Neural progenitor cell (in vitro differentiated cells): Measurements from ENCODE around the gene C6orf141. TPM values are rescaled to one million over a fixed set of nuclear protein-coding genes. Genes with fewer than 3 reads are reported as not detected.
A peak's percentile ranks its signal among the peaks of the same experiment; 100 is the strongest.

Source experiments
- DNase-seq: peaks from one replicate; pipeline ENCODE4 v3.0.0-alpha.2; 2016; ENCODE audit warnings: low spot score
- H2AFZ ChIP-seq: fragments of 200-600 bp; sonication (generic); replicated peaks from 2 replicates; pipeline ENCODE4 v1.6.1; 2016; ENCODE audit warnings: antibody characterized with exemption
- H3F3A ChIP-seq: fragments of 200-600 bp; sonication (generic); 2 replicates; pipeline ENCODE4 v1.6.1; 2016; ENCODE audit warnings: antibody characterized with exemption, low read depth
- H3K27ac ChIP-seq: fragments of 200-600 bp; sonication (generic); 2 replicates; pipeline ENCODE4 v1.5.1; 2016; ENCODE audit warnings: mild to moderate bottlenecking
- H3K27me3 ChIP-seq: fragments of 200-600 bp; sonication (generic); 2 replicates; pipeline ENCODE4 v1.6.1; 2016; ENCODE audit warnings: mild to moderate bottlenecking, moderate library complexity
- H3K36me3 ChIP-seq: fragments of 200-600 bp; sonication (generic); 2 replicates; pipeline ENCODE4 v1.5.1; 2016
- H3K4me1 ChIP-seq: fragments of 200-600 bp; sonication (generic); 2 replicates; pipeline ENCODE4 v1.6.1; 2016; ENCODE audit warnings: mixed run types
- H3K4me2 ChIP-seq: fragments of 200-600 bp; sonication (generic); 2 replicates; pipeline ENCODE4 v1.6.1; 2016
- H3K4me3 ChIP-seq: fragments of 200-600 bp; sonication (generic); 2 replicates; pipeline ENCODE4 v1.5.1; 2016
- H3K79me2 ChIP-seq: fragments of 200-600 bp; sonication (generic); 2 replicates; pipeline ENCODE4 v1.6.1; 2016; ENCODE audit warnings: low read depth
- H3K9ac ChIP-seq: fragments of 200-600 bp; sonication (generic); 2 replicates; pipeline ENCODE4 v1.6.1; 2016
- H3K9me3 ChIP-seq: fragments of 200-600 bp; sonication (generic); 2 replicates; pipeline ENCODE4 v1.5.1; 2016; ENCODE audit warnings: low read depth
- H4K20me1 ChIP-seq: fragments of 200-600 bp; sonication (generic); 2 replicates; pipeline ENCODE4 v1.6.1; 2016; ENCODE audit warnings: low read depth
- H3K27ac Mint-ChIP-seq: 3 replicates; pipeline ENCODE4 v1.8.0; 2021; ENCODE audit warnings: mixed read lengths
- H3K27me3 Mint-ChIP-seq: 2 replicates; pipeline ENCODE4 v1.8.0; 2022; ENCODE audit warnings: low read depth, mild to moderate bottlenecking, inconsistent platforms, moderate library complexity, mixed read lengths; ENCODE audit not compliant: insufficient read depth
- H3K36me3 Mint-ChIP-seq: 3 replicates; pipeline ENCODE4 v1.8.0; 2021; ENCODE audit warnings: mixed read lengths
- H3K4me1 Mint-ChIP-seq: 3 replicates; pipeline ENCODE4 v1.8.0; 2021; ENCODE audit warnings: mixed read lengths
- H3K4me3 Mint-ChIP-seq: 3 replicates; pipeline ENCODE4 v1.8.0; 2021; ENCODE audit warnings: mild to moderate bottlenecking, moderate library complexity, mixed read lengths
- H3K9me3 Mint-ChIP-seq: 3 replicates; pipeline ENCODE4 v1.8.0; 2020; ENCODE audit warnings: mixed read lengths
- EZH2 ChIP-seq: fragments of 200-600 bp; sonication (generic); IDR thresholded peaks from 2 replicates; pipeline ENCODE4 v1.6.1; 2017; ENCODE audit warnings: antibody characterized with exemption, mild to moderate bottlenecking, moderate library complexity
- EZH2phosphoT487 ChIP-seq: fragments of 200-600 bp; sonication (generic); IDR thresholded peaks from 2 replicates; pipeline ENCODE4 v1.6.1; 2017; ENCODE audit warnings: antibody characterized with exemption
- total RNA-seq: library from RNA; depleted of rRNA; stranded (reverse); fragments of >200 nt; gene quantifications from 2 replicates; pipeline ENCODE4 v1.2.3, GENCODE V29; 2015; ENCODE audit warnings: low replicate concordance
- TF ChIP-seq, protein P1 (sequence below): fragments of 200-600 bp; sonication (generic); IDR thresholded peaks from 2 replicates; pipeline ENCODE4 v1.5.1; 2017; ENCODE audit warnings: antibody characterized with exemption, mild to moderate bottlenecking

Gene C6orf141
- total RNA-seq, 1 donor from 2014 or later, result 87.2 TPM

DNA sequence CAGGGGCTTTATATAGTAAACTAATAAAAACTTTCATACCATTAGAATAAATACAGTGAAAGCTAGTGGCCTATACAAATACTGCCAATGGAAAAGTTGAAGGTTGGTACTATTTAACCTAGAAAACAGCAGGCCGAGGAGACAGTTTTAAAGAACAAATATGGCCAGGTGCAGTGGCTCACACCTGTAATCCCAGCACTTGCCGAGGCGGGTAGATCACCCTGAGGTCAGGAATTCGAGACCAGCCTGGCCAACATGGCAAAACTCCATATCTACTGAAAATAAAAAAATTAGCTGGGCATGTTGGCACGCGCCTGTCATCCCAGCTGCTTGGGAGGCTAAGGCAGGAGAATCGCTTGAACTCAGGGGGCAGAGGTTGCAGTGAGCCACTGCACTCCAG is 25.9 kb upstream of the C6orf141 start:
- TF ChIP-seq EZH2phosphoT487 (no peak), EZH2 (no peak)
- TF ChIP-seq, protein P1, sequence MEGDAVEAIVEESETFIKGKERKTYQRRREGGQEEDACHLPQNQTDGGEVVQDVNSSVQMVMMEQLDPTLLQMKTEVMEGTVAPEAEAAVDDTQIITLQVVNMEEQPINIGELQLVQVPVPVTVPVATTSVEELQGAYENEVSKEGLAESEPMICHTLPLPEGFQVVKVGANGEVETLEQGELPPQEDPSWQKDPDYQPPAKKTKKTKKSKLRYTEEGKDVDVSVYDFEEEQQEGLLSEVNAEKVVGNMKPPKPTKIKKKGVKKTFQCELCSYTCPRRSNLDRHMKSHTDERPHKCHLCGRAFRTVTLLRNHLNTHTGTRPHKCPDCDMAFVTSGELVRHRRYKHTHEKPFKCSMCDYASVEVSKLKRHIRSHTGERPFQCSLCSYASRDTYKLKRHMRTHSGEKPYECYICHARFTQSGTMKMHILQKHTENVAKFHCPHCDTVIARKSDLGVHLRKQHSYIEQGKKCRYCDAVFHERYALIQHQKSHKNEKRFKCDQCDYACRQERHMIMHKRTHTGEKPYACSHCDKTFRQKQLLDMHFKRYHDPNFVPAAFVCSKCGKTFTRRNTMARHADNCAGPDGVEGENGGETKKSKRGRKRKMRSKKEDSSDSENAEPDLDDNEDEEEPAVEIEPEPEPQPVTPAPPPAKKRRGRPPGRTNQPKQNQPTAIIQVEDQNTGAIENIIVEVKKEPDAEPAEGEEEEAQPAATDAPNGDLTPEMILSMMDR, result no peak
- H3K4me1 ChIP-seq, result no peaks in the 10 kb centered on the region
- H3K9ac ChIP-seq, result no peak overlapping the region
- H3K4me3 ChIP-seq, result no peak overlapping the region
- no peaks in the 10 kb centered on the region for H3K36me3 ChIP-seq
- DNase-seq, result no peak
- Mint-ChIP-seq H3K27ac (no peak overlapping the region), H3K36me3 (no peaks in the 10 kb centered on the region), H3K4me1 (no peaks in the 10 kb centered on the region), H3K27me3 (no peaks in the 10 kb centered on the region), H3K4me3 (no peak overlapping the region), H3K9me3 (no peaks in the 10 kb centered on the region)
- no peaks in the 10 kb centered on the region for H3F3A ChIP-seq
- no peak overlapping the region for H2AFZ ChIP-seq
- no peaks in the 10 kb centered on the region for H3K79me2 ChIP-seq
- H3K9me3 ChIP-seq, result no peaks in the 10 kb centered on the region
- H3K27ac ChIP-seq, result no peak overlapping the region
- H3K27me3 ChIP-seq, result no peaks in the 10 kb centered on the region
- no peak overlapping the region for H3K4me2 ChIP-seq
- H4K20me1 ChIP-seq, result no peaks in the 10 kb centered on the region

DNA sequence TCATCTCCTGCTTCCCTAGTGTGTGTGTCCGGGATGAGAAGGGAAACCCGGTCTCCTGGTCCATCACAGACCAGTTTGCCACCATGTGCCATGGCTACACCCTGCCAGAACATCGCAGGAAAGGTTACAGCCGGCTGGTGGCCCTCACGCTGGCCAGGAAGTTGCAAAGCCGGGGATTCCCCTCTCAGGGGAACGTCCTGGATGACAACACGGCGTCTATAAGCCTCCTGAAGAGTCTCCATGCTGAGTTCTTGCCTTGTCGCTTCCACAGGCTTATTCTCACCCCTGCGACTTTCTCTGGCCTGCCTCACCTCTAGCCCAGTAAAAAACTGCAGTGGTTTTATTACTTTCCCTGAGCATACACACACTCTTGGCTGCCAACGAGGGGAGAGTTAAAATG is 23.9 kb upstream of the C6orf141 start:
- no peaks in the 10 kb centered on the region for H3K9me3 ChIP-seq
- no peak overlapping the region for H3K4me3 Mint-ChIP-seq

DNA sequence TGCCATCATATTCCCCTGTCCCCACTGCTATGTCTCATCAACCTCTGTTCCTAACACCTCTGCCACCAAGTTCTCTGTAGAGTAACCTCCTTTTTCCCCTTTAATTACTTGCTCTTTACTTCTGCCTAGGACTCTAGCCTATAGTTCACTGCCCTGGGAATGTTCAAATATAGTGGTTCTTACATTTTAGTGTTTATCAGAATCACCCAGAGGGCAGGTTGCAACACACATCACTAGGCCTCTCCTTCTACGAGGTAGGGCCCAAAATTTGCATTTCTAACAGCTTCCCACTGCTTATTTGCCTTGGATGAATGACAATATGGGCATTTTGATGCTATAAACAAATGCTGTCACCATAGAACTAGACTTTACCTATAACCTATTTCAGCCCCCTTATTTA is 23.1 kb upstream of the C6orf141 start:
- H3K9me3 Mint-ChIP-seq, result no peaks in the 10 kb centered on the region
- Histone ChIP-seq H2AFZ (peak overlapping the region; percentile 72), H3K4me1 (no peaks in the 10 kb centered on the region), H3K27ac (no peak overlapping the region), H3K4me3 (no peak overlapping the region), H3K79me2 (no peaks in the 10 kb centered on the region), H4K20me1 (no peaks in the 10 kb centered on the region), H3K9ac (no peak overlapping the region), H3K9me3 (no peaks in the 10 kb centered on the region), H3F3A (no peaks in the 10 kb centered on the region), H3K4me2 (no peak overlapping the region), H3K36me3 (no peaks in the 10 kb centered on the region), H3K27me3 (no peaks in the 10 kb centered on the region)
- no peak overlapping the region for H3K27ac Mint-ChIP-seq
- H3K4me3 Mint-ChIP-seq, result no peak overlapping the region
- no peaks in the 10 kb centered on the region for H3K27me3 Mint-ChIP-seq
- H3K4me1 Mint-ChIP-seq, result no peaks in the 10 kb centered on the region
- no peaks in the 10 kb centered on the region for H3K36me3 Mint-ChIP-seq
- DNase-seq, result no peak
- no peak for TF ChIP-seq EZH2phosphoT487
- TF ChIP-seq EZH2, result no peak
- TF ChIP-seq, protein P1, result no peak

More for the DNA sequence above, 23.9 kb upstream of the C6orf141 start:
- Histone ChIP-seq H3K4me3 (no peak overlapping the region), H2AFZ (peak overlapping the region; percentile 72), H3K9ac (no peak overlapping the region), H3K27me3 (no peaks in the 10 kb centered on the region), H3K4me2 (no peak overlapping the region), H4K20me1 (no peaks in the 10 kb centered on the region), H3K4me1 (no peaks in the 10 kb centered on the region), H3K36me3 (no peaks in the 10 kb centered on the region), H3K79me2 (no peaks in the 10 kb centered on the region), H3F3A (no peaks in the 10 kb centered on the region), H3K27ac (no peak overlapping the region)
- no peak overlapping the region for H3K27ac Mint-ChIP-seq
- H3K27me3 Mint-ChIP-seq, result no peaks in the 10 kb centered on the region
- H3K4me1 Mint-ChIP-seq, result no peaks in the 10 kb centered on the region
- DNase-seq, result no peak
- no peaks in the 10 kb centered on the region for H3K36me3 Mint-ChIP-seq
- TF ChIP-seq EZH2 (no peak), EZH2phosphoT487 (no peak)
- TF ChIP-seq, protein P1, result no peak
- H3K9me3 Mint-ChIP-seq, result no peaks in the 10 kb centered on the region

DNA sequence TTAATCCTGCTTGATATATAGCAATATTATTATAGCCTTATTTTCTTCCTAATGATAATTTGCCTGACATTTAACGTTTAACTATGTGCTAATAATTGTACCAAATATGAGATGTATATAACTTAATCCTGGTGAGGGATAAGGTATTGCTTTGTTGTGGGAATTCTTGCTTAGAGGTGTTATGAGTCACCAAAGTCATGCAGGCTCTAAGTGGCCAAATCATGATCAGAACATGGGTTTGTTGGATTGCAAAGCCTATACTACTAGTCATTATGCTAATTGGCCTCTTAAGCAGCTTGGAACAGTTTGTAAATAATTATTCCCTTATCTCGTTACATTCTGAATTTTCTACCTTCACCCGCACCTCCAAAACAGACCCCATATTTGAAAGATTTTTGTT is 21.9 kb upstream of the C6orf141 start:
- Histone ChIP-seq H3F3A (no peaks in the 10 kb centered on the region), H2AFZ (no peak overlapping the region), H3K27me3 (no peaks in the 10 kb centered on the region), H3K9me3 (no peaks in the 10 kb centered on the region), H3K4me3 (no peak overlapping the region), H3K4me1 (no peaks in the 10 kb centered on the region), H3K36me3 (no peaks in the 10 kb centered on the region), H3K79me2 (no peaks in the 10 kb centered on the region), H3K9ac (no peak overlapping the region), H3K27ac (no peak overlapping the region), H4K20me1 (no peaks in the 10 kb centered on the region), H3K4me2 (no peak overlapping the region)
- no peak for DNase-seq
- Mint-ChIP-seq H3K4me3 (no peak overlapping the region), H3K27me3 (no peaks in the 10 kb centered on the region), H3K36me3 (no peaks in the 10 kb centered on the region), H3K9me3 (no peaks in the 10 kb centered on the region), H3K4me1 (no peaks in the 10 kb centered on the region), H3K27ac (no peak overlapping the region)
- TF ChIP-seq, protein P1, result no peak
- TF ChIP-seq EZH2, result no peak
- no peak for TF ChIP-seq EZH2phosphoT487
